A549 (cell line): Measurements from ENCODE around the gene TOGARAM2. TPM values are rescaled to one million over a fixed set of nuclear protein-coding genes. Genes with fewer than 3 reads are reported as not detected.

Experiments used
- ATAC-seq, 2 experiments: fragments of 200-7000 bp in 1 of 2; fragments of >200 bp in 1 of 2; cut with Nextera tagmentation in 1 of 2; cut with Tn5 transposase in 1 of 2; 3 replicates each; pipeline versions ENCODE4 v1.8.0 to v1.9.1; 2018 to 2020; ENCODE audit warnings: mild to moderate bottlenecking in 1 of 2, moderate library complexity in 1 of 2
- CTCF ChIA-PET: fragments of 300-600 bp; sonication (Branson Sonifier 250); formaldehyde crosslinking; extraction: SDS; loops from one replicate; lab custom pipeline; 2021; ENCODE audit warnings: antibody characterized with exemption, inconsistent platforms; lab: Yijun Ruan, JAX
- POLR2A ChIA-PET: fragments of 350-600 bp; formaldehyde crosslinking; extraction: SDS; loops from one replicate; lab custom pipeline; 2021; ENCODE audit warnings: antibody characterized with exemption, inconsistent platforms; lab: Yijun Ruan, JAX
- DNase-seq, 2 experiments: peaks; one replicate each; pipeline versions ENCODE4 v3.0.0 to v3.0.0-alpha.2; 2011 to 2016; ENCODE audit warnings: low read depth in 1 of 2, low spot score in 1 of 2
- FAIRE-seq: peaks from 2 replicates; lab custom pipeline; 2011; peaks lifted over from hg19 to GRCh38; lab: Jason Lieb, UNC
- H3K27ac ChIP-seq, 2 experiments: fragments of >200 bp; sonication (Bioruptor Twin); formaldehyde crosslinking; 3 replicates each; pipeline ENCODE4 v1.5.1; 2016 to 2017
- H3K4me1 ChIP-seq: fragments of >200 bp; sonication (Bioruptor Twin); formaldehyde crosslinking; 3 replicates; pipeline ENCODE4 v1.6.1; 2016
- H3K4me2 ChIP-seq: fragments of >200 bp; sonication (Bioruptor Twin); formaldehyde crosslinking; 3 replicates; pipeline ENCODE4 v1.6.1; 2016
- H3K4me3 ChIP-seq: fragments of >200 bp; sonication (Bioruptor Twin); formaldehyde crosslinking; 3 replicates; pipeline ENCODE4 v1.5.1; 2016
- H3K9me3 ChIP-seq: fragments of >200 bp; sonication (Bioruptor Twin); formaldehyde crosslinking; 3 replicates; pipeline ENCODE4 v1.6.1; 2016
- BHLHE40 ChIP-seq: IDR thresholded peaks from 2 replicates; pipeline ENCODE4 v1.6.1; 2012; ENCODE audit warnings: low read depth, low read length, inconsistent platforms
- CHD2 ChIP-seq: fragments of 150-350 bp; IDR thresholded peaks from 2 replicates; pipeline ENCODE4 v1.6.1; 2014; ENCODE audit warnings: low read length; ENCODE audit not compliant: partially characterized antibody
- EHF ChIP-seq: fragments of 250-450 bp; sonication (Bioruptor Pico); IDR thresholded peaks from 2 replicates; pipeline ENCODE4 v1.5.0; 2020; ENCODE audit warnings: mild to moderate bottlenecking
- EHMT2 ChIP-seq: fragments of 200-600 bp; sonication (generic); IDR thresholded peaks from 2 replicates; pipeline ENCODE4 v1.6.1; 2016; ENCODE audit warnings: antibody characterized with exemption, low read depth, mild to moderate bottlenecking, moderate library complexity
- EP300 ChIP-seq, 2 experiments: fragments of >200 bp; sonication (Bioruptor Twin); formaldehyde crosslinking; IDR thresholded peaks; 2 replicates in 1 of 2; 3 replicates in 1 of 2; pipeline ENCODE4 v1.6.1; 2016 to 2017
- ESRRA ChIP-seq: fragments of 150-350 bp; IDR thresholded peaks from 2 replicates; pipeline ENCODE4 v1.6.1; 2014; ENCODE audit warnings: mild to moderate bottlenecking, low read length, borderline replicate concordance
- FOXS1 ChIP-seq: fragments of 250-450 bp; sonication (Bioruptor Pico); IDR thresholded peaks from 2 replicates; pipeline ENCODE4 v1.5.0; 2020; ENCODE audit warnings: mild to moderate bottlenecking, moderate library complexity
- HDAC2 ChIP-seq: fragments of 200-600 bp; sonication (generic); IDR thresholded peaks from 2 replicates; pipeline ENCODE4 v1.6.1; 2016
- HEYL ChIP-seq: fragments of 250-450 bp; sonication (Bioruptor Pico); IDR thresholded peaks from 2 replicates; pipeline ENCODE4 v1.8.0; 2021; ENCODE audit warnings: mild to moderate bottlenecking, moderate library complexity
- HOXB13 ChIP-seq: fragments of 250-450 bp; sonication (Bioruptor Pico); IDR thresholded peaks from 2 replicates; pipeline ENCODE4 v1.5.0; 2020; ENCODE audit warnings: low read depth, mild to moderate bottlenecking, moderate library complexity
- KDM5A ChIP-seq: fragments of 200-600 bp; sonication (generic); IDR thresholded peaks from 2 replicates; pipeline ENCODE4 v1.6.1; 2016; ENCODE audit warnings: antibody characterized with exemption, mild to moderate bottlenecking
- MAFK ChIP-seq: fragments of 450-650 bp; IDR thresholded peaks from 2 replicates; pipeline ENCODE4 v1.6.1; 2014; ENCODE audit not compliant: partially characterized antibody
- MYC ChIP-seq: IDR thresholded peaks from 2 replicates; pipeline ENCODE4 v1.6.1; 2012; ENCODE audit warnings: mild to moderate bottlenecking, inconsistent platforms, low read length, improper control_type of control experiment, borderline replicate concordance
- NR3C1 ChIP-seq: fragments of >200 bp; sonication (Bioruptor Twin); formaldehyde crosslinking; IDR thresholded peaks from 3 replicates; pipeline ENCODE4 v1.6.1; 2017
- POLR2AphosphoS2 ChIP-seq: conservative IDR thresholded peaks from 2 replicates; pipeline ENCODE4 v1.6.1; 2012; ENCODE audit warnings: low read length, improper control_type of control experiment, inconsistent platforms
- RARB ChIP-seq: fragments of 250-450 bp; sonication (Bioruptor Pico); IDR thresholded peaks from 2 replicates; pipeline ENCODE4 v1.8.0; 2021; ENCODE audit warnings: mild to moderate bottlenecking, moderate library complexity
- RCOR1 ChIP-seq: fragments of 150-350 bp; IDR thresholded peaks from 2 replicates; pipeline ENCODE4 v1.6.1; 2014; ENCODE audit warnings: antibody characterized with exemption, low read length, low read depth
- RNF2 ChIP-seq: fragments of 200-600 bp; sonication (generic); IDR thresholded peaks from 2 replicates; pipeline ENCODE4 v1.6.1; 2016; ENCODE audit warnings: low read depth, mild to moderate bottlenecking, antibody characterized with exemption, moderate library complexity, borderline replicate concordance
- SREBF2 ChIP-seq: fragments of 450-650 bp; IDR thresholded peaks from 2 replicates; pipeline ENCODE4 v1.6.1; 2014; ENCODE audit warnings: mild to moderate bottlenecking, moderate library complexity
- ZC3H11A ChIP-seq: fragments of 450-650 bp; IDR thresholded peaks from 2 replicates; pipeline ENCODE4 v1.6.1; 2014; ENCODE audit warnings: antibody characterized with exemption, mild to moderate bottlenecking
- ZSCAN20 ChIP-seq: fragments of 250-450 bp; sonication (Bioruptor Pico); IDR thresholded peaks from 2 replicates; pipeline ENCODE4 v1.8.0; 2022; ENCODE audit warnings: mild to moderate bottlenecking, moderate library complexity
- WGBS: methylation state at CpG from one replicate; pipeline ENCODE4 v1.1.6; 2017; ENCODE audit errors: missing lambda C conversion rate; 5-methylcytosine and 5-hydroxymethylcytosine counted together
- polyA plus RNA-seq, 4 experiments: library from polyadenylated mRNA; depleted of rRNA in 3 of 4; stranded (reverse); fragments of >200 nt; fragmentation: RNase III in 1 of 4; extraction: RNeasy Plus Mini Kit Qiagen cat#74134 plus additional on column Dnase treatment in 1 of 4; gene quantifications; 2 replicates in 3 of 4; 3 replicates in 1 of 4; pipeline ENCODE4 v1.2.3, GENCODE V29; 2011 to 2017
- TF ChIP-seq, protein P1 (sequence below): fragments of 450-650 bp; IDR thresholded peaks from 2 replicates; pipeline ENCODE4 v1.6.1; 2014; ENCODE audit warnings: antibody characterized with exemption
- TF ChIP-seq, protein P2 (sequence below): fragments of 200-600 bp; sonication (generic); IDR thresholded peaks from 2 replicates; pipeline ENCODE4 v1.6.1; 2016; ENCODE audit warnings: antibody characterized with exemption, mild to moderate bottlenecking, moderate library complexity
- TF ChIP-seq, protein P3 (sequence below): fragments of >200 bp; sonication (Bioruptor Twin); formaldehyde crosslinking; IDR thresholded peaks from 2 replicates; pipeline ENCODE4 v1.6.1; 2016
- TF ChIP-seq, protein P4 (sequence below): fragments of 250-450 bp; sonication (Bioruptor Pico); IDR thresholded peaks from 2 replicates; pipeline ENCODE4 v1.5.0; 2021; ENCODE audit warnings: mild to moderate bottlenecking, moderate library complexity, borderline replicate concordance
- TF ChIP-seq, protein P5 (sequence below): fragments of 250-450 bp; sonication (Bioruptor Pico); IDR thresholded peaks from 2 replicates; pipeline ENCODE4 v1.5.0; 2020; ENCODE audit warnings: low read depth, mild to moderate bottlenecking, moderate library complexity

TOGARAM2 gene
- polyA plus RNA-seq, 2 of the 4 experiments (the other 2 are of a cell fraction): 0.14 to 0.35 TPM

DNA sequence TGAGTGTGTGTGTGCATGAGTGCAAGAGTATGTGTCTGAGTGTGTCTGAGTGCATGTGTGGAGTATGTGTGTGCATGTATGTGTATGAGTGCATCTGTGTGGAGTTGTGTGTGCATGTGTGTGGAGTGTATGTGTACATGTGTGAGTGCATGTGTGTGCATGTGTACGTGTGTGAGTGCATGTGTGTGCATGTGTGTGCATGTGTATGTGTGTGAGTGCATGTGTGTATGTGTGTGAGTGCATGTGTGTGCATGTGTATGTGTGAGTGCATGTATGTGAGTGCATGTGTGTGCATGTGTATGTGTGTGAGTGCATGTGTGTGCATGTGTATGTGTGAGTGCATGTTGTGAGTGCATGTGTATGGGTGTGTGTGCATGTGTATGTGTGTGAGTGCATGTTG lies 23.7 kb downstream of the TOGARAM2 start:
- Histone ChIP-seq H3K4me3 (no peak overlapping the region), H3K27ac (no peak overlapping the region), H3K4me1 (no peaks in the 10 kb centered on the region), H3K4me2 (no peak overlapping the region), H3K9me3 (no peaks in the 10 kb centered on the region)
- POLR2A ChIA-PET: no interaction called here
- DNase-seq (no peak), FAIRE-seq (no peak), ATAC-seq (no peak)
- 0% methylated on average over 1 of the region's 1 CpG for WGBS
- CTCF ChIA-PET: no interaction called here
- no peak for TF ChIP-seq ESRRA
- TF ChIP-seq, protein P1, sequence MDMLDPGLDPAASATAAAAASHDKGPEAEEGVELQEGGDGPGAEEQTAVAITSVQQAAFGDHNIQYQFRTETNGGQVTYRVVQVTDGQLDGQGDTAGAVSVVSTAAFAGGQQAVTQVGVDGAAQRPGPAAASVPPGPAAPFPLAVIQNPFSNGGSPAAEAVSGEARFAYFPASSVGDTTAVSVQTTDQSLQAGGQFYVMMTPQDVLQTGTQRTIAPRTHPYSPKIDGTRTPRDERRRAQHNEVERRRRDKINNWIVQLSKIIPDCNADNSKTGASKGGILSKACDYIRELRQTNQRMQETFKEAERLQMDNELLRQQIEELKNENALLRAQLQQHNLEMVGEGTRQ: no peak
- TF ChIP-seq KDM5A: no peak
- TF ChIP-seq RCOR1: no peak
- TF ChIP-seq HOXB13 (CRISPR knock-in tag): no peak
- TF ChIP-seq, protein P2, sequence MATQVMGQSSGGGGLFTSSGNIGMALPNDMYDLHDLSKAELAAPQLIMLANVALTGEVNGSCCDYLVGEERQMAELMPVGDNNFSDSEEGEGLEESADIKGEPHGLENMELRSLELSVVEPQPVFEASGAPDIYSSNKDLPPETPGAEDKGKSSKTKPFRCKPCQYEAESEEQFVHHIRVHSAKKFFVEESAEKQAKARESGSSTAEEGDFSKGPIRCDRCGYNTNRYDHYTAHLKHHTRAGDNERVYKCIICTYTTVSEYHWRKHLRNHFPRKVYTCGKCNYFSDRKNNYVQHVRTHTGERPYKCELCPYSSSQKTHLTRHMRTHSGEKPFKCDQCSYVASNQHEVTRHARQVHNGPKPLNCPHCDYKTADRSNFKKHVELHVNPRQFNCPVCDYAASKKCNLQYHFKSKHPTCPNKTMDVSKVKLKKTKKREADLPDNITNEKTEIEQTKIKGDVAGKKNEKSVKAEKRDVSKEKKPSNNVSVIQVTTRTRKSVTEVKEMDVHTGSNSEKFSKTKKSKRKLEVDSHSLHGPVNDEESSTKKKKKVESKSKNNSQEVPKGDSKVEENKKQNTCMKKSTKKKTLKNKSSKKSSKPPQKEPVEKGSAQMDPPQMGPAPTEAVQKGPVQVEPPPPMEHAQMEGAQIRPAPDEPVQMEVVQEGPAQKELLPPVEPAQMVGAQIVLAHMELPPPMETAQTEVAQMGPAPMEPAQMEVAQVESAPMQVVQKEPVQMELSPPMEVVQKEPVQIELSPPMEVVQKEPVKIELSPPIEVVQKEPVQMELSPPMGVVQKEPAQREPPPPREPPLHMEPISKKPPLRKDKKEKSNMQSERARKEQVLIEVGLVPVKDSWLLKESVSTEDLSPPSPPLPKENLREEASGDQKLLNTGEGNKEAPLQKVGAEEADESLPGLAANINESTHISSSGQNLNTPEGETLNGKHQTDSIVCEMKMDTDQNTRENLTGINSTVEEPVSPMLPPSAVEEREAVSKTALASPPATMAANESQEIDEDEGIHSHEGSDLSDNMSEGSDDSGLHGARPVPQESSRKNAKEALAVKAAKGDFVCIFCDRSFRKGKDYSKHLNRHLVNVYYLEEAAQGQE: no peak
- no peak for TF ChIP-seq SREBF2
- TF ChIP-seq, protein P3, sequence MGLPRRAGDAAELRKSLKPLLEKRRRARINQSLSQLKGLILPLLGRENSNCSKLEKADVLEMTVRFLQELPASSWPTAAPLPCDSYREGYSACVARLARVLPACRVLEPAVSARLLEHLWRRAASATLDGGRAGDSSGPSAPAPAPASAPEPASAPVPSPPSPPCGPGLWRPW: no peak
- no peak for TF ChIP-seq POLR2AphosphoS2
- TF ChIP-seq, protein P4, sequence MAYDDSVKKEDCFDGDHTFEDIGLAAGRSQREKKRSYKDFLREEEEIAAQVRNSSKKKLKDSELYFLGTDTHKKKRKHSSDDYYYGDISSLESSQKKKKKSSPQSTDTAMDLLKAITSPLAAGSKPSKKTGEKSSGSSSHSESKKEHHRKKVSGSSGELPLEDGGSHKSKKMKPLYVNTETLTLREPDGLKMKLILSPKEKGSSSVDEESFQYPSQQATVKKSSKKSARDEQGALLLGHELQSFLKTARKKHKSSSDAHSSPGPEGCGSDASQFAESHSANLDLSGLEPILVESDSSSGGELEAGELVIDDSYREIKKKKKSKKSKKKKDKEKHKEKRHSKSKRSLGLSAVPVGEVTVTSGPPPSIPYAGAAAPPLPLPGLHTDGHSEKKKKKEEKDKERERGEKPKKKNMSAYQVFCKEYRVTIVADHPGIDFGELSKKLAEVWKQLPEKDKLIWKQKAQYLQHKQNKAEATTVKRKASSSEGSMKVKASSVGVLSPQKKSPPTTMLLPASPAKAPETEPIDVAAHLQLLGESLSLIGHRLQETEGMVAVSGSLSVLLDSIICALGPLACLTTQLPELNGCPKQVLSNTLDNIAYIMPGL: no peak
- TF ChIP-seq HDAC2: no peak
- no peak for TF ChIP-seq FOXS1 (CRISPR knock-in tag)

DNA sequence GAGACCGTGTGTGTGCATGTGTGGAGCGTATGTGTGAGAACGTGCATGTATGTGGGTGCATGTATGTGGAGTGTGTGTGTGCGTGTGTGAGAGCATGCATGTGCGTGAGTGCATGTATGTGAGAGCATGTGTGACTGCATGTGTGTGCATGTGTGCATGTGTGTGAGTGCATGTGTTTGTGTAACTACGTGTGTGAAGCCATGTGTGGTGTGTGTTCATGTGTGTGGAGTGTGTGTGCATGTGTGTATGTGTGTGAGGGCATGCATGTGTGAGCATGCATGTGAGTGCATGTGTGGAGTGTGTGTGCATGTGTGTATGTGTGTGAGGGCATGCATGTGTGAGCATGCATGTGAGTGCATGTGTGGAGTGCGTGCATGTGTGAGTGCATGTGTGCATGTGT lies 24.2 kb downstream of the TOGARAM2 start:
- no peaks in the 10 kb centered on the region for H3K9me3 ChIP-seq
- H3K4me1 ChIP-seq: no peaks in the 10 kb centered on the region
- no peak overlapping the region for H3K4me2 ChIP-seq
- ATAC-seq (no peak), DNase-seq (no peak), FAIRE-seq (no peak)
- WGBS: 50% methylated on average over 7 of the region's 7 CpGs
- TF ChIP-seq NR3C1: no peak
- TF ChIP-seq MAFK: no peak
- TF ChIP-seq ZC3H11A: no peak
- no peak for TF ChIP-seq RNF2
- TF ChIP-seq BHLHE40: no peak
- TF ChIP-seq CHD2: no peak
- no peak for TF ChIP-seq EHF
- no peak for TF ChIP-seq EP300 (IDR thresholded peaks at IDR 0.05)
- TF ChIP-seq HEYL: no peak
- no peak for TF ChIP-seq ZSCAN20
- no peak for TF ChIP-seq HOXB13 (CRISPR knock-in tag)
- TF ChIP-seq EHMT2: no peak
- no peak for TF ChIP-seq FOXS1 (CRISPR knock-in tag)
- no peak for TF ChIP-seq RARB (CRISPR knock-in tag)
- TF ChIP-seq, protein P2: no peak
- no peak for TF ChIP-seq MYC
- TF ChIP-seq ESRRA: no peak
- TF ChIP-seq, protein P5, sequence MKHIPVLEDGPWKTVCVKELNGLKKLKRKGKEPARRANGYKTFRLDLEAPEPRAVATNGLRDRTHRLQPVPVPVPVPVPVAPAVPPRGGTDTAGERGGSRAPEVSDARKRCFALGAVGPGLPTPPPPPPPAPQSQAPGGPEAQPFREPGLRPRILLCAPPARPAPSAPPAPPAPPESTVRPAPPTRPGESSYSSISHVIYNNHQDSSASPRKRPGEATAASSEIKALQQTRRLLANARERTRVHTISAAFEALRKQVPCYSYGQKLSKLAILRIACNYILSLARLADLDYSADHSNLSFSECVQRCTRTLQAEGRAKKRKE (CRISPR knock-in tag): no peak
- ChIA-PET CTCF (no interaction called here), POLR2A (no interaction called here)
- no peak overlapping the region for H3K4me3 ChIP-seq
- H3K27ac ChIP-seq: no peak overlapping the region
